ENCODE measurements around the gene SMC1B. TPM values are rescaled to one million over a fixed set of nuclear protein-coding genes. Genes with fewer than 3 reads are reported as not detected.

Gene SMC1B
- not detected for total RNA-seq

DNA sequence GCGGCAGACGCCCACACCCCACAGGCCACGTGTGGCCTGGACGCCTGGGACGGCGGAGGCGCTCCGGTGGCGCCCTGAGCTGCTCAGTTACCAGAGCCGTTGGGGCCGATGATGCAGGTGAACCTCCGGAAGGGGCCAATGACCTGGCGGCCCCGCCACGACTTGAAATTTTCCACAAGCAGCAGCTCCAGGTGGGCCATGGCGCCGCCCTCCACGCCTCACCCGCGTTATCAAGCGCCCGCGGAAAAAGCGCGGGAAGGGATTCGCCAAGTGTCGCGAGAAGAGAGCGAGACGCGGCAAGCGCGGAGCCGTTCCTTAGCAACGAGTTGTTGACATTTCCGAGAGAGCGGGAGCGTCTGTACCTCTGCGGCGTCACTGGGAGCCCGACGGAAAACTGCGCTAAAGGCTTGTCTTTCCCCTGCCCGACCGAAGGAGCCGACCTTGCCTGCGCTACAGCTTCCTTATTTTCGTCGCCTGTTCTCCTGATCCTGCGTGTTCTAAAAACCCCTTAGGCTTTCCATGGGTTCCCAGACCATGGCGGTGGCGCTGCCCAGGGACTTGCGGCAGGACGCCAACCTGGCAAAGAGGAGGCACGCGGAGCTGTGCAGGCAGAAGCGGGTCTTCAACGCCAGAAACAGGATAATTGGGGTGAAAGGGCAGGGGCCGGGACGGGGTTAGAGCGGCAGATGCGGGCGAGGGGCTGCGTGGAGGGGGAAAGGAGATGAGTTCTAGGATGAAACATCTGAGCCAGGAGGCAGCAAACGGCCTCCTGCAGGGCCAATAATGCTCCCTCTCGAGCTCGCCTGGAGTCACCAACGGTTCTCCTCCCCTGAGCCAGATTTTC is at the start of gene SMC1B, which contains the start of gene RIBC2:
SMC1B (minus strand) TSS at position 232 of the 844 bp plus-strand sequence; CDS start at position 200, 32 bp downstream.
RIBC2 (plus strand) TSS at position 326 of the 844 bp plus-strand sequence; CDS start at position 520, 194 bp downstream.

GRCh38 chr22:45309422-45310227 is 103.8 kb downstream of the SMC1B start, which contains the start of gene FAM118A:
TSS of gene FAM118A (plus strand) at chr22:45309934. CDS start at chr22:45322380, 12,446 bp downstream.

Other genes with a start within 250 kb of the SMC1B start
- 10 to 100 TPM; 42.3 to 45.0 TPM for gene NUP50, start 249.7 kb downstream of the SMC1B start, total RNA-seq
- gene KIAA0930, start 172.7 kb downstream of the SMC1B start, total RNA-seq = 100 to 1,000 TPM; 167 to 221 TPM
- not detected for gene UPK3A, start 128.7 kb downstream of the SMC1B start, total RNA-seq
- gene FAM118A, start 103.7 kb downstream of the SMC1B start, total RNA-seq = 10 to 100 TPM in 1 of 2 donors, 1 to 10 TPM in 1; 7.7 to 14.5 TPM
- 1 to 10 TPM in 1 of 2 donors, under 1 TPM in 1; 0.34 to 3.7 TPM for gene RIBC2, start 94 bp upstream of the SMC1B start, total RNA-seq
- 1 to 10 TPM; 2.8 to 7.7 TPM for gene FBLN1, start 89.3 kb upstream of the SMC1B start, total RNA-seq

Measured in melanocyte of skin (primary cell).